Inferior parietal cortex (tissue), 1 donor: ENCODE measurements around the gene MOV10L1.
A peak's percentile ranks its signal among the peaks of the same experiment; 100 is the strongest.
"Not testable (repeated sequence)": the region's sequence is repeated elsewhere in the genome, so short reads cannot be mapped to it uniquely, and the experiment has no call there.

Experiments
- DNase-seq: peaks from one replicate; pipeline ENCODE4 v3.0.0-alpha.2; 2016; ENCODE audit errors: extremely low spot score

MOV10L1 gene

GRCh38 chr22:50078246-50078645 lies 11.6 kb upstream of the MOV10L1 start:
- DNase-seq: no peak

GRCh38 chr22:50078761-50079160 lies 11.0 kb upstream of the MOV10L1 start:
- DNase-seq: no peak

- DNase-seq: no peak
Measured at GRCh38 chr22:50080077-50080465, 9.7 kb upstream of the MOV10L1 start.

- no peak for DNase-seq
Measured at GRCh38 chr22:50081426-50082196, 8.2 kb upstream of the MOV10L1 start.

- no peak for DNase-seq
Measured at GRCh38 chr22:50082197-50082715, 7.5 kb upstream of the MOV10L1 start.

GRCh38 chr22:50082961-50083461 lies 6.8 kb upstream of the MOV10L1 start:
- no peak for DNase-seq

- DNase-seq: no peak
Measured at GRCh38 chr22:50083462-50084079, 6.2 kb upstream of the MOV10L1 start.

GRCh38 chr22:50084080-50084477 lies 5.7 kb upstream of the MOV10L1 start:
- DNase-seq: no peak

GRCh38 chr22:50084614-50085021 lies 5.2 kb upstream of the MOV10L1 start:
- no peak for DNase-seq

GRCh38 chr22:50085211-50085972 lies 4.4 kb upstream of the MOV10L1 start, which contains the start of gene MLC1:
Gene MLC1 (minus strand): TSS chr22:50085426. CDS start chr22:50084902, 524 bp downstream.
- peak; percentile 24 for DNase-seq

GRCh38 chr22:50086526-50086925 lies 3.3 kb upstream of the MOV10L1 start:
- DNase-seq: no peak

GRCh38 chr22:50086975-50087374 lies 2.8 kb upstream of the MOV10L1 start:
- not testable (repeated sequence) for DNase-seq

GRCh38 chr22:50087646-50088045 lies 2.2 kb upstream of the MOV10L1 start:
- DNase-seq: no peak

- no peak for DNase-seq
Measured at GRCh38 chr22:50088096-50088495, 1.7 kb upstream of the MOV10L1 start.

GRCh38 chr22:50089231-50089630 lies 575 bp upstream of the MOV10L1 start:
- DNase-seq: no peak

- no peak for DNase-seq
Measured at GRCh38 chr22:50090412-50090714, 557 bp downstream of the MOV10L1 start.

GRCh38 chr22:50091092-50091768 lies 1.4 kb downstream of the MOV10L1 start:
- DNase-seq: no peak

- no peak for DNase-seq
Measured at GRCh38 chr22:50092342-50092741, 2.5 kb downstream of the MOV10L1 start.

- DNase-seq: no peak
Measured at GRCh38 chr22:50098052-50098451, 8.2 kb downstream of the MOV10L1 start.

- no peak for DNase-seq
Measured at GRCh38 chr22:50101870-50102565, 12.2 kb downstream of the MOV10L1 start.

- no peak for DNase-seq
Measured at GRCh38 chr22:50102946-50103345, 13.1 kb downstream of the MOV10L1 start.
